Subcutaneous adipose tissue (tissue), 4 donors: ENCODE data around the gene PBX1. TPM values are rescaled to one million over a fixed set of nuclear protein-coding genes. Genes with fewer than 3 reads are reported as not detected.

Source experiments
- total RNA-seq, 4 donors: library from RNA; depleted of rRNA; stranded (reverse); fragments of >200 nt; gene quantifications; one replicate each; pipeline ENCODE4 v1.1.0, GENCODE V29; 2016
- TF ChIP-seq, protein P1 (sequence below): fragments of 450-650 bp; IDR thresholded peaks from one replicate; pipeline ENCODE4 v1.5.1; 2016; ENCODE audit warnings: low read depth, mild to moderate bottlenecking, control low read depth, antibody characterized with exemption, moderate library complexity

The PBX1 gene
- total RNA-seq, 4 donors from 2014 or later, result 36.5 to 61.1 (median 54.2) TPM

DNA sequence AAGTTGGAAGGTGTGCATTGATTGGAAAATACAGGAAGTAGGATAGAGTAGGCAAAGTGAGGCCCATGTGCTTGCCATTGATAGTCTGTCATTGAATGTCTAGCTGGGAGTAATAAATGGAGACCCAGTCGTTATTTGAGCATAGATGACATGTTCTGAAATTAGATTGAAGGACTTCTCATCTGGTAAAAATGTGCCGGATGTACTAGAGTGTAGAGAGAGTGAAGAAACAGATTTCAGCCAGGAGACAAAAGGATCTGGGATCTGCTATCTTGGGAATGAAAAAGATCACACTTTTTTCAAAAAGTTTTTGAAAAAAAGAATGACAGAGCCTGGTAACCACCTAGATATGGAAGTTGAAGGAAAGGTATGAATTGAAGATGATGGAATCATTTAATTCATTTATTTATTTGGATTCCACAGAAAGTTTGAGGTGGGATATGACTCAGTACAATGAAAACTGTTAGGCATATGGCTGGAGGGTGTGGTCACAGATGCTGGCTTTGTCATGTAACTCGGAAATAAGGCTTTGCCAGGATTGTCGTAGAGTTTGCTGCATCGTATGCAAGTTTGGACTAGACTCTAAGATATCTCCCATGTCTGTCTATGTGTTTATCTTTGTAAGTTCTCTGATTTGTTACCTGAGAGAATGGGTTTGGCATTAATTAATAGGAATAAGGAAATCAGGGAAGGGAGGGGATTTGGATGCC lies 137.1 kb downstream of the PBX1 start:
- TF ChIP-seq, protein P1, sequence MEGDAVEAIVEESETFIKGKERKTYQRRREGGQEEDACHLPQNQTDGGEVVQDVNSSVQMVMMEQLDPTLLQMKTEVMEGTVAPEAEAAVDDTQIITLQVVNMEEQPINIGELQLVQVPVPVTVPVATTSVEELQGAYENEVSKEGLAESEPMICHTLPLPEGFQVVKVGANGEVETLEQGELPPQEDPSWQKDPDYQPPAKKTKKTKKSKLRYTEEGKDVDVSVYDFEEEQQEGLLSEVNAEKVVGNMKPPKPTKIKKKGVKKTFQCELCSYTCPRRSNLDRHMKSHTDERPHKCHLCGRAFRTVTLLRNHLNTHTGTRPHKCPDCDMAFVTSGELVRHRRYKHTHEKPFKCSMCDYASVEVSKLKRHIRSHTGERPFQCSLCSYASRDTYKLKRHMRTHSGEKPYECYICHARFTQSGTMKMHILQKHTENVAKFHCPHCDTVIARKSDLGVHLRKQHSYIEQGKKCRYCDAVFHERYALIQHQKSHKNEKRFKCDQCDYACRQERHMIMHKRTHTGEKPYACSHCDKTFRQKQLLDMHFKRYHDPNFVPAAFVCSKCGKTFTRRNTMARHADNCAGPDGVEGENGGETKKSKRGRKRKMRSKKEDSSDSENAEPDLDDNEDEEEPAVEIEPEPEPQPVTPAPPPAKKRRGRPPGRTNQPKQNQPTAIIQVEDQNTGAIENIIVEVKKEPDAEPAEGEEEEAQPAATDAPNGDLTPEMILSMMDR, result no peak

DNA sequence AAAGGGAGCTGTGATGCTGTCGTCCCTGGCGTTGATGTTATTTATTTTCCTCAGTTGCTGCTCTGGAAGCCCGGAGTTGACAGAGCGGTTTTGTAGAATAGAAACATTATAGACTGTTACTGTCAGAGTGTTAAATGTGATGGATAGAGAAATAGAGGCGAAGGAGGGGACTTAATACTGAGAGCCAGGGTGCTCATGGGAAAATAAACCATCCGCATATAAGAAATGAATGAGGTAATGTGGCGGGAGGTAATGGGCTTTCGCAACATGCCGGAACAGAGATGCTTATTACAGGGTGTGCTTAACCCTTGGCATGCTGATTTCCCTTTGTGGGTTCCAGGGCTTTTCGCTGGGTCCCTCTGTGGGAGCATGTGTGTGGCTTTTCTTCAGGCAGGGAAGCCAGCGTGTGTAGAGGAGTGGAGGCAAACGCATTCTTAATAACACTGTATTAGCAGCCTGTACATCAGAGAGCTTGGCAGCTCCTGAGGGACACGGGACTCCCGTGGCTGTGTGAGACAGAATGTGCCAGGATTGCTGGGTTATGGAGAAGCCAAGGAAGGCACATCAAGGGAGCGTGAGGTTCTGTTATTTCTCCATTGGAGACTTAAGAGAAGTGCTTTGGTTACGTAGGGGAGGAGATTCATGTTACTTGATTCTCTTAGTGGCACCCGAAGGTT lies 141.0 kb downstream of the PBX1 start:
- TF ChIP-seq, protein P1, result no peak

DNA sequence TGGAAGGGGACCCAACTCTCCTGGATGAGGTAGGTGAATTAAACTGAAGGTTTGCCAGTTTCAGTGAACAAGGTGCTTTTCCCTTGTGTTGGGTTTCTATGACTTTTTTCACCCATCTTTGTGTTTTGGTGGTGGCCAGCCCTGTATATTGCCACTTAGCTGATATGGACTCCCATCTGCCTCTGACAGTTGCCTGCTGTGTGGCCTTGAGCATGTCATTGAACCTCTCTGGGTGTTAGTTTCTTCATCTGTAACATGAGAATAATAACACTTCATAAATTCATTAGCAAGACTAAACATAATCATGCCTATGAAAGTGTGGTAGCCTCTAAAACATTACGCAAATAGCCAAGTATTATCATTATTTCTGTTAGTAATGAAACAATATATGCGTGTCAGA lies 141.7 kb downstream of the PBX1 start:
- TF ChIP-seq, protein P1, result no peak

DNA sequence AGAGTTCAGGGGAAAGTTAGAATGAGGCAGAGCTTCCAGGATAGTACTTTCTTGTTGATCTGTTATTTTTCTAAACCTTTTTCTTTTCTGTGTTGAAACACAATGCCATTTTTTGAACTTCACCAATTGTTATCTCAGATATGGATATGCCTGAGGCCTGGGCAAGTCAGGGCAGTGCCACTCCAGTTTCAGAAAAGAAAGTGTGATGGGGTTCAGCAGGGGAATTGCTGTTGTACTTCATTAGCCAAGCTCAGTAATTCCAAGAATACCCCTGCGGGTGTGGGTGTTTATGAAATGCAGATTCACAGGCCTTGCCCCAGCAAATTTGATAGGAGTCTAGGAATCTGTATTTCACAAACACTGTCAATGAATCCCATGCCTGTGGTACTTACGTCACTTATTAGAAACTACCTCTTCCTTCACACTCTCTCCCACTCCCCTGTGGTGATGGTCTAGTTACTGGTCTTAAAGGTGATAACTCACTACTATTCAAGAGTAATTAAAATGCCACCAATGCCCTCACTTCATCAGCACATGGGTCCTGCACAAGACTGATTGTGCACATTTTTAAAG lies 142.3 kb downstream of the PBX1 start:
- TF ChIP-seq, protein P1, result no peak

DNA sequence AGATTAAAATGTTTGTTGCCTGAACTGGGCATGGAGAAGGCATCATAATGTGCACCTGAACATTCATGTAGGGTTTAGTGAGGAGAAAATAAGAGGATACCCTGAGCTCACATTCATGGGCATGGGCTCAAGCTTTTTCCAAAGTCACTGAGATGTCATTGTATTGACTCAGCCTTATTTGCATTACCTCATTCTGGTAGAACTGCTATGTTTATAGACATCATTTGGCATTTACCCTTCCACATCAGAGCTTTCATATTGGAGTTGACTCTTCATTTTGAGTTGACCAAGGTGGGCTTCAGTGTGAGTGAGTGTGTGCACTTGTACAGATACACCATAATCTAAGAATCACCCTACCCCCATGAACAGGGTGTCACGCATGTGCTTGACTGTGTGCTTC lies 143.2 kb downstream of the PBX1 start:
- TF ChIP-seq, protein P1, result no peak

DNA sequence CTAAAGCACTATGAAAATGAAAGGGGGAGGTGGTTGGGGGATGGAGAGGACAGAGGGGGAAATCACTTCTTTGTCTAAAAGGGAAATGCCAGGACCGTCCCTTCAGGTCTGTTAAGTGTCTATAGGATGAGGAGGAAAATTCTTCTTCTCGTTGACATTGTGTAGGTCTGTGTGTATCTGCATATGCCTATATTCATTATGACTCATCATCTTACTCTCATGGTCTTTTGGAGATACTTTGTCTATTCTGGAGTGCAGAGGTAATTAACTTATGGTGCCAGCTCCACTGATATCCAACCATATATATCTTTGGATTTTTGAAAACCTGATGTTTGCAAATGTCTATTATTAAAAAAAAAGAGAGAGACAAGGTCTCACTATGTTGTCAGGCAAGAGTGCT lies 143.7 kb downstream of the PBX1 start:
- TF ChIP-seq, protein P1, result no peak

DNA sequence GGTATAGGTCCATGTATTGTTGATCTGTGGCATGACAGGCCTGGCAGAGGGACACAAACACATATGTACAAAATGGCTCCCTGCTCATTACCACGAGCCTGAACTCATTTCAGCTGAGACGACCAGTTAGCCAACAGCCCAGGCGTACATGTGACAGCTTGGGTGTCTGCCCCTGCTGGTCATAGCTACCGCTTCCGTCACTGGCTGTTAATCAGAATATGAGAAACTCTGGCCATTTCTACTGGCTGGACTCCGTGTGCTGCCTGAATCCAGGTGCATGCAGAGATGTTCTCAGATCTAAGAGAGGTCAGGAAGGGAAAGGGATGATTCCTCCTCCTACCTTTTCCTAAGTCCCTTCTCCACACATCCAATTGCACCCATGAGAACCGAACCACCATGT lies 144.5 kb downstream of the PBX1 start:
- TF ChIP-seq, protein P1, result no peak
